Activated T-cell treated with anti-CD3 and anti-CD28 coated beads for 4 hours (primary cell): ENCODE data around the gene CRTC2.
A peak's percentile ranks its signal among the peaks of the same experiment; 100 is the strongest.
"Not testable (repeated sequence)": the region's sequence is repeated elsewhere in the genome, so short reads cannot be mapped to it uniquely, and the experiment has no call there.

Experiments
- DNase-seq: peaks from one replicate; pipeline ENCODE4 v3.0.0-alpha.2; 2020

CRTC2 gene

GRCh38 chr1:153928245-153928644 lies 30.2 kb downstream of the CRTC2 start:
- DNase-seq, result no peak

GRCh38 chr1:153926405-153926804 lies 32.0 kb downstream of the CRTC2 start:
- no peak for DNase-seq

- DNase-seq, result peak; percentile 98
These were observed 35.2 kb downstream of the CRTC2 start, which contains the start of gene GATAD2B for GRCh38 chr1:153922972-153923925. GATAD2B (minus strand) TSS chr1:153922972; CDS start chr1:153828347, 94,625 bp downstream.

- peak; percentile 47 for DNase-seq
These were observed 36.1 kb downstream of the CRTC2 start for GRCh38 chr1:153922076-153922971.

GRCh38 chr1:153921803-153922075 lies 36.7 kb downstream of the CRTC2 start:
- peak; percentile 8 for DNase-seq

DNA sequence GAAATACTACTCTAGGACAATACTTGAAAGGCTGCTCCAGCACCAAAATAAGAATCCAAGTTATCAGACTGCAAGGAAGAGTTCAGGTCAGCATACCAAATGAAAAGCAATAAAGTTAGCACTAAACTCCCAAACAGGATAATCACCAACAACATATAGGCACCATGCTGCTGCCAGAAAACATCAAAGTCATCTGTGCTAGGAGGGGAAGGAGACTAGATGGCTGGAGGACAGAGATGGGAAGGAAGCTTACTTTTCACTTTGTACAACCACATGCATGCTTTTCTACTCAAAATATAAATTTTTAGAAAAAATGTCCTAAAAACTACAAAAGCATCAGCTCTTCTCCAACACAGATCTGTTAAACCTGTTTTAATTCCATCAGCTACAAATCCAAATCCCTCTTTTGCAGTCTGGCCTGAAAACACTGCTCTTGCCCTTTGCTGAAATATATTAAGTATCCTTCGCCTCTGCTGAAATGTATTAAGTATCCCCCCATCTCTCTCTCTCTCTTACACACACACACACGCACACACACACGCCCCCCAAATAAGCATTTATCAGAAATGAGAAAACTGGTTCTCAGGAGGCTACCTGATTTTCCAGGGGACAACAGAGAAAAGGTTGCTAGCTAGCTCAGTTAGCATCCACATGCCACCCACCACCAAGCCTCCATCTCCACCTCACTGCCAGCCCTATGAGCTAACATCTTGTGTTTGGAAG lies 37.2 kb downstream of the CRTC2 start:
- no peak for DNase-seq

DNA sequence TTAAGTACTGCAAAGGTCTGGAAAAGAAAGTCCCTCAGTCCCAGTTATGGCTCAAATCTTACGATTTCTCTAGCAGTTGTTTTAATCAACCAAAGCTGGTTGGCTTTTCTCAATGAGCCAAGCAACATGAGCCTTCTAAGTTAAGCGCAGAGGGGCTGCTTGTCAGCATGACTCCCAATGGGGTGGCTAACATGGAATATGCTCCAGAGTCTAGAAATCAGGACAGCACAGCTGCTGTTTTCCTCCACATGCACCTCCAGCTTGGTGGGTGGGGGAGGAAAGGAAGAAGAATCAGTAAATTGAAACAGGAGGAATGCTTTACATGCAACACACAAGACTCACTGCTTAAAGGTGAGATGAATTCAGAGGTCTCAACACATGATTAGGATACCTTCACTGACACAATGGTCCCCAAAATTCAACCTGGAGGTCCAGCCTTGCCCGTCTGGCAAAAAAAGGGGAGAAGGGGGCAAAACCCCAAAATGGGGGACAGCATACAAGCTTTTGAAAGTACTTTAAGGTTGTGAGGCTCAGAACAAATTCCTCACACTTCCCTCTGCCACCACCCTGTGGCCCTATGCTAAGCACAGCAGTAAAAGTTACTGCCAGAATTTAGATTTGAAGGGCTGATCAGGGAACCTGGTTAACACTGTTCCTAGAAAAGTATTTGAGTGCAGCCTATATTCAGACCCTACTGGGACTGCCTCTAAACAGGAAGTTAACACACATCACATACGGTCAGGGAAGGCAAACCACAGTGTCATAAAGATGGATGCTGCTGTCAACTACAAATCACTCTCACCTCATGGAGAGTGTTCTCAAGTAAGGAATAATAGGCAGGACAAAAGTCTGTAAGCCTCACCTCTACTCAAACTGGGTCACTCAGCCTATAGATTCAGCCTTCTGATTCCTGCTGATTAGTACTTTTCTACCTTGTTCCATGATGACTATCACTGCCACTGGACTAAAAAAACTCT lies 38.2 kb downstream of the CRTC2 start:
- DNase-seq, result no peak

GRCh38 chr1:153916297-153916696 lies 42.1 kb downstream of the CRTC2 start:
- DNase-seq, result no peak

DNA sequence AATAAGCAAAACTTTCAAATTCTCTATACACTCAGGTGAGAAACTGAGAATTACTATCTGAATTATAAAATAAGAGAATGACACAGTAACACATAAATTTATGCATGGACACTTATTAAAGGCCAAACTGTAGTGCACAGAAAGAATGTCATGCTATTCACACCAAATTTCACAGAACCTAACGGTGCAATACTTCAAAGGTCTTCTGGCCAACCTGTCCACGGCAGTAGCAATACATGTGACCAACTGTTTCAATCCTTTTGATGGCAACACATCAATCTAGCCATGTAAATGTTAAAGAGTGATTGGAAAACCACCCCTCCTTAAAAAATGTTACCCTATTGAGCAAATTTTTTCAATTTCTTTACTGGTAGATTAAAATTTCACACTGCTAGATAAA lies 46.1 kb downstream of the CRTC2 start:
- no peak for DNase-seq

DNA sequence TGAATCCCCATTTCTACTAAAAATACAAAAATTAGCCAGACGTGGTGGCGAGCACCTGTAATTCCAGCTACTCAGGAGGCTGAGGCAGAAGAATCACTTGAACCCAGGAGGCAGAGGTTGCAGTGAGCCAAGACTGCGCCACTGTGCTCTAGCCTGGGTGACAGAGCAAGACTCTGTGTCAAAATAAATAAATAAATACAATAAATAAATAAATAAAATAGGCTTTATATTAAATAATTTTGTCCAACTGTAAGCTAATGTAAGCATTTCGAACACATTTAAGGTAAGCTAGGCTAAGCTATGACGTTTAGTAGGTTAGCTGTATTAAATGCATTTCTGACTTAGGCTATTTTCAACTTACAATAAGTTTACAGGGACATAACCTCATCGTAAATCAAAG lies 47.9 kb downstream of the CRTC2 start:
- not testable (repeated sequence) for DNase-seq

GRCh38 chr1:153908071-153908470 lies 50.3 kb downstream of the CRTC2 start:
- DNase-seq, result no peak

GRCh38 chr1:153907134-153907533 lies 51.3 kb downstream of the CRTC2 start:
- DNase-seq, result no peak

DNA sequence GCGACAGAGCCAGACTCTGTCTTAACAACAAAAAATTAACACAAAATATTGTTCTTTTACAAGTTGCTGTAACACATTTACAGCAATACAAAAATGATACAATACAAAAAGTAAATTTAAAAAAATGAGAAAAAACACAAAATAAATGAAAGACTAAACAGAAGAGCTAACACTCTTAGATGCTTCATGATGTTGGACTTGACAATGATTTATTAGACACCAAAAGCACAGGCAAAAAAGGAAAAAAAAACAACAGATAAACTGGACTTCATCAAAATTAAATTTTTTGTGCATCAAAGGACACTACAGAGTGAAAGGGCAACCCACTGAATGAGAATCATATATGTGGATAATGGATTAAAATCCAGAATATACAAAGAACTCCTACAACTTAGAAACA lies 52.0 kb downstream of the CRTC2 start:
- DNase-seq, result no peak

DNA sequence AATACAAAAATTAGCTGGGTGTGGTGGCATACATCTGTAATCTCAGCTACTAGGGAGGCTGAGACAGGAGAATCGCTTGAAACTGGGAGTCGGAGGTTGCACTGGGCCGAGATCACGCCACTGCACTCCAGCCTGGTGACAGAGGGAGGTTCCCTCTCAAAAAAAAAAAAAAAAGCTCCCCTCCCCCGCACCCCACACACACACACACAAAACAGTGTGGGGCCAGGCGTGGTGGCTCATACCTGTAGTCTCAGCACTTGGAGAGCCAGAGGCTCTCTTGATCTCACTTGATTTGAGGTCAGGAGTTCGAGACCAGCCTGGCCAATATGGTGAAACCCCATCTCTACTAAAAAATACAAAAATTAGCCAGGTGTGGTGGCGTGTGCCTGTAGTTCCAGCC lies 52.5 kb downstream of the CRTC2 start:
- not testable (repeated sequence) for DNase-seq

DNA sequence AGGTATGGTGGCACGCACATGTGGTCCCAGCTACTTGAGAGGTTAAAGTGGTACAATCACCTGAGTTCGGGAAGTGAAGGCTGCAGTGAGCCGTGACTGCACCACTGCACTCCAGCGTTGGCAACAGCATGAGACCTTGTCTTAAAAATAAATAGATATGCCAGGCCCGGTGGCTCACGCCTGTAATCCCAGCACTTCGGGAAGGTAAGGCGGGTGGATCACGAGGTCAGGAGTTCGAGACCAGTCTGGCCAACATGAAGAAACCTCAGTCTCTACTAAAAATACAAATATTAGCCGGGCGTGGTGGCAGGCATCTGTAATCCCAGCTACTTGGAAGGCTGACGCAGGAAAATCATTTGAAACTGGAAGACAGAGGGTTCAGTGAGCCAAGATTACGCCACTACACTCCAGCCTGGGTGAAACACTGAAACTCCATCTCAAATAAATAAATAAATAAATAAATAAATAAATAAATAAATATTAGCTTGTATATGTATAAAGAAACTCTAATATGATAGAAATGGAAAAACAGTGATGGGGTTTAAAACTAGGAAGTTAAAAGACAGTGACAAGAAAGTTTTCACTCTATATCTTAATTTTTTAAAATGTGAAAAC lies 54.5 kb downstream of the CRTC2 start:
- DNase-seq, result no peak

- no peak for DNase-seq
These were observed 58.9 kb downstream of the CRTC2 start for GRCh38 chr1:153899509-153899908.
